GM13977 (cell line): ENCODE measurements around the gene CT55.
"Not testable (repeated sequence)": the region's sequence is repeated elsewhere in the genome, so short reads cannot be mapped to it uniquely, and the experiment has no call there.

ENCODE experiments used
- DNase-seq: peaks from one replicate; pipeline ENCODE4 v3.0.0; 2012; ENCODE audit warnings: low spot score
- CTCF ChIP-seq: IDR thresholded peaks from 2 replicates; pipeline ENCODE4 v1.5.1; 2012; ENCODE audit warnings: mild to moderate bottlenecking, control low read depth; ENCODE audit not compliant: insufficient read depth; ENCODE audit errors: extremely low read depth, missing control alignments
- in situ Hi-C: fragments of 300-500 bp; cut with MboI; formaldehyde crosslinking; loops from one replicate; pipeline ENCODE4 v1.12.0; 2022; ENCODE audit warnings: low sequenced_read_pairs, low pct_unique_long_range_greater_than_20kb, mixed read lengths, inconsistent platforms; ENCODE audit not compliant: unreplicated experiment

Gene CT55, protein sequence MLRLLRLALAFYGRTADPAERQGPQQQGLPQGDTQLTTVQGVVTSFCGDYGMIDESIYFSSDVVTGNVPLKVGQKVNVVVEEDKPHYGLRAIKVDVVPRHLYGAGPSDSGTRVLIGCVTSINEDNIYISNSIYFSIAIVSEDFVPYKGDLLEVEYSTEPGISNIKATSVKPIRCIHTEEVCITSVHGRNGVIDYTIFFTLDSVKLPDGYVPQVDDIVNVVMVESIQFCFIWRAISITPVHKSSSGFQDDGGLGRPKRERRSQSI

GRCh38 chrX:135170877-135171519, at the start of gene CT55:
TSS of gene CT55 (minus strand) at chrX:135171398. CDS start at chrX:135171171, 227 bp downstream.
- no peak for TF ChIP-seq CTCF
- no peak for DNase-seq
- in situ Hi-C loops, result no loop called here

- no peak for TF ChIP-seq CTCF
- no peak for DNase-seq
- in situ Hi-C loops, result loop anchor here (25.0 kb wide), 2 partner anchors 101 to 251 kb away; partner anchors contain the start of gene ETDB
Observed at GRCh38 chrX:135213200-135213844, 42.1 kb upstream of the CT55 start.

- in situ Hi-C loops, result loop anchor here (25.0 kb wide), 2 partner anchors 94 to 244 kb away; partner anchors contain the start of gene ETDB
- peak; percentile 43 for TF ChIP-seq CTCF
- DNase-seq, result not testable (repeated sequence)
Observed at GRCh38 chrX:135206427-135206826, 35.2 kb upstream of the CT55 start.

- in situ Hi-C loops, result loop anchor here (25.0 kb wide), 2 partner anchors 88 to 238 kb away; partner anchors contain the start of gene ETDB
- TF ChIP-seq CTCF, result no peak
Observed at GRCh38 chrX:135200297-135200696, 29.1 kb upstream of the CT55 start.

DNA sequence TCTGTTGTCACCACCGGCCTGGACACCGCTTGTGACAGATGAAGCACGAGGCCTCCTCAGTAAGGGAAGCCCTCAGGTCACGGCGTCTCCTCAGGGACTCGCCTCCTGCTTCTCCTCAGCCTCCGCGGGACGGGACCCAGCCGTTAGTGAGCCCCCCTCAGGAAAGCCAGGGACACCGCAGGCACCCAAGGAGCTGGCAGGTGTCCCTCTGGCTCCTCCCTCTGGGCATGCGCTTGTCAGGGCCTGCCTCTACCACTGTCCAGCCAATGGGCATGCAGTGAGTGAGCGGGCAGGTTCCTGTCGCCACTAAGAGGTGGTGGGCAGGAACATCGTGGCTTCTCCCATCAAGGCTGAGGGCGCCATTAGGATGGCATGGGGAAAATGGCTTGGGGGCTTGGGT, 23.5 kb upstream of the CT55 start:
- no peak for TF ChIP-seq CTCF
- DNase-seq, result no peak
- in situ Hi-C loops, result loop anchor here (25.0 kb wide), 1 partner anchor 293 kb away; no protein-coding TSS in a partner anchor

More at GRCh38 chrX:135200297-135200696, 29.1 kb upstream of the CT55 start:
- DNase-seq, result no peak

DNA sequence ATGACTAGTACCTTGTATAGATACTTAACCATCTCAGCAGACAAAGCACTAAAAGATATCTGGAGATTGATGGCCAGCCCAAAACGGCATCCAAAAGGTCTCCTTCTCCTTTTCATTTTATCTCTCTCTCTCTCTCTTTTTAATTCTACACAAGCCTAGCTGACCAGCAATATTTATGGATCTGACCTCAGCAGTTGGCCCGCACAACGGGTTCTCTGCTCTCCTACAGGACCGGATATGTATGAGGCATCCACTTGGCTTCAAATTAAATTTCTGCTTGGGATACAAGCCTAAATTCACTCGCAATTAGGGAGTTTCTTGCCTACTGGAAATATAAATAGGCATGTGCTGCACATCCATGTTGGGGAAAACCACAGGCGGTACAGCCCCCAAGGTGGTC, 22.5 kb upstream of the CT55 start:
- no peak for TF ChIP-seq CTCF
- no peak for DNase-seq
- in situ Hi-C loops, result loop anchor here (25.0 kb wide), 1 partner anchor 294 kb away; no protein-coding TSS in a partner anchor
